ENCODE data around the gene ABI3BP. TPM values are rescaled to one million over a fixed set of nuclear protein-coding genes. Genes with fewer than 3 reads are reported as not detected.

Gene ABI3BP
- total RNA-seq, 1 experiment from 2014 or later, result 3.1 TPM

DNA sequence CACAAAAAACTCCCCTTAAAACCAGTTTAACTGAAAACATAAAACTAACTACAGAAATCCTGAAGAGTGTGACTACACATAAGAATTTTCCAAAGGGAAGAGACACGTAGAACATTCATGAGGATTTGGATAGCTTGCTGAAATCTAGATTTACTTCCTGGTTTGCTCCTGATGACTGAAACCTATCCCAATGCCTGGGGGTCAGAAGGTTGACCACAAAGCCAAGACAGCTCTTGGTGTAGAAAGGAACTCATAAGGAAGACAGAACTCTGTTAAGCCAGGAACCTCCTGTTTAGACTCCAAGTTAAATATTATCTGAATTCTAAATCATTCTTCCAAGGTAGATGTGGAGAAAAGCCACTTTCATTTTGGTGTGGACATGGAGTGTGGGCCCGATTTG lies 191.1 kb downstream of the ABI3BP start:
- CTCF ChIA-PET, result no interaction called here

DNA sequence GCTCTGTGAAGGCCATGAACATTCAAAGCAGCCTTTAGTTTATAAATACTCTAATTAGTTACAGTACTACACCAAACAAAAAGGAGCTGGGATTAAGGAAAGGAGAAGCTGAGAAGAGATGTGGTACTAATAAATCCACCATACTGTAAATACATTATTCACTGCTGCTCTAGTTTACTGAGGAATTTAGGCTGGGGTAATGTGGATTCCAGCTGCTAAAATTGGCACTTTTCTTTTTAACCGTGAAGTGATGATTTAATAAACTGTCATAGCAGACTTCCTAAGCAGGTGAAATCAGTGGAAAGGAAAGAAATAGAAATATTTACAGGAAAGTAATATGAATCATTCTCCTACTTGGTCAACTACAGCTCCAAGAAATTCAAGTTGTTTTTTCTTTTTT lies 195.2 kb downstream of the ABI3BP start:
- Mint-ChIP-seq H3K36me3 (ENCODE audit: insufficient read depth, unreplicated experiment) (no peaks in the 10 kb centered on the region), H3K4me1 (ENCODE audit: insufficient read depth, unreplicated experiment) (peaks cover 7% of the 10 kb centered on the region), H3K27me3 (ENCODE audit: insufficient read depth, unreplicated experiment) (no peaks in the 10 kb centered on the region), H3K27ac (ENCODE audit: low read depth, unreplicated experiment) (no peak overlapping the region), H3K9me3 (ENCODE audit: unreplicated experiment) (no peaks in the 10 kb centered on the region), H3K4me3 (ENCODE audit: unreplicated experiment) (no peak overlapping the region)
- DNase-seq (ENCODE audit: unreplicated experiment), result no peak
- ChIA-PET POLR2A (interaction anchor here (1.0 to 1.2 kb wide), 2 partner anchors 10 to 102 kb away, joined by 3 read pairs; no protein-coding TSS in a partner anchor), CTCF (interaction anchor here (0.6 to 2.1 kb wide), 7 partner anchors 10 to 398 kb away, joined by 3 to 7 read pairs (median 5); partner anchors contain the start of gene TFG)
- no TSS peak for BruUV-seq (replicated peaks)
- intact Hi-C loops (cut with micrococcal nuclease), result no loop called here
- TF ChIP-seq, protein P1, sequence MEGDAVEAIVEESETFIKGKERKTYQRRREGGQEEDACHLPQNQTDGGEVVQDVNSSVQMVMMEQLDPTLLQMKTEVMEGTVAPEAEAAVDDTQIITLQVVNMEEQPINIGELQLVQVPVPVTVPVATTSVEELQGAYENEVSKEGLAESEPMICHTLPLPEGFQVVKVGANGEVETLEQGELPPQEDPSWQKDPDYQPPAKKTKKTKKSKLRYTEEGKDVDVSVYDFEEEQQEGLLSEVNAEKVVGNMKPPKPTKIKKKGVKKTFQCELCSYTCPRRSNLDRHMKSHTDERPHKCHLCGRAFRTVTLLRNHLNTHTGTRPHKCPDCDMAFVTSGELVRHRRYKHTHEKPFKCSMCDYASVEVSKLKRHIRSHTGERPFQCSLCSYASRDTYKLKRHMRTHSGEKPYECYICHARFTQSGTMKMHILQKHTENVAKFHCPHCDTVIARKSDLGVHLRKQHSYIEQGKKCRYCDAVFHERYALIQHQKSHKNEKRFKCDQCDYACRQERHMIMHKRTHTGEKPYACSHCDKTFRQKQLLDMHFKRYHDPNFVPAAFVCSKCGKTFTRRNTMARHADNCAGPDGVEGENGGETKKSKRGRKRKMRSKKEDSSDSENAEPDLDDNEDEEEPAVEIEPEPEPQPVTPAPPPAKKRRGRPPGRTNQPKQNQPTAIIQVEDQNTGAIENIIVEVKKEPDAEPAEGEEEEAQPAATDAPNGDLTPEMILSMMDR (IDR thresholded peaks at IDR 0.05; ENCODE audit: unreplicated experiment), result no peak

More for the DNA sequence above, 191.1 kb downstream of the ABI3BP start:
- H3K4me1 Mint-ChIP-seq (ENCODE audit: insufficient read depth, unreplicated experiment), result no peaks in the 10 kb centered on the region
- no peaks in the 10 kb centered on the region for H3K27me3 Mint-ChIP-seq (ENCODE audit: insufficient read depth, unreplicated experiment)
- DNase-seq (ENCODE audit: unreplicated experiment), result no peak
- H3K27ac Mint-ChIP-seq (ENCODE audit: low read depth, unreplicated experiment), result no peak overlapping the region
- H3K4me3 Mint-ChIP-seq (ENCODE audit: unreplicated experiment), result no peak overlapping the region
- POLR2A ChIA-PET, result no interaction called here
- no peaks in the 10 kb centered on the region for H3K36me3 Mint-ChIP-seq (ENCODE audit: insufficient read depth, unreplicated experiment)
- TF ChIP-seq, protein P1 (IDR thresholded peaks at IDR 0.05; ENCODE audit: unreplicated experiment), result no peak
- BruUV-seq (replicated peaks), result no TSS peak
- peaks cover 10% of the 10 kb centered on the region for H3K9me3 Mint-ChIP-seq (ENCODE audit: unreplicated experiment)
- intact Hi-C loops (cut with micrococcal nuclease), result no loop called here

DNA sequence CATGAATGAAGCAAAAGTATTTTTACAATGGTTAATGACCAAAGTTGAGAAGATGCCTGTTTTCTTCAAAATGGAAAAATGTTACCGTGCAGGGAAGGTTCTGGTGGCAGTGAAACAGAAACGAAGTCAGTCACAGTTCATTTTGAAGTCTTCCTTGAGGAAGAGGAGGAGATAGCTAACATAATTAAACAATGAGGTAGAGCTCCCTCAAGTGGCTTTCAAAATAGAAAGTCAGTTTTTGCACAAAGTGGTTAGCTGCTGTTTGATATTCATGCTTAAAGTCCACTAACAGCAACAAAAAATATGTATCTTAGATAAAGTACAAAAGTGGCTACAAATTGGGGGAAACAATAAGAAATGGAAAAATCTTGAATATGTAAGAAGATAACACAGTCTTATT lies 196.7 kb downstream of the ABI3BP start:
- POLR2A ChIA-PET, result interaction anchor here (0.7 to 1.2 kb wide), 3 partner anchors 38 to 546 kb away, joined by 3 read pairs; no protein-coding TSS in a partner anchor
- H3K27ac Mint-ChIP-seq (ENCODE audit: low read depth, unreplicated experiment), result no peak overlapping the region
- no TSS peak for BruUV-seq (replicated peaks)
- TF ChIP-seq, protein P1 (IDR thresholded peaks at IDR 0.05; ENCODE audit: unreplicated experiment), result peak; percentile 28
- no peaks in the 10 kb centered on the region for H3K36me3 Mint-ChIP-seq (ENCODE audit: insufficient read depth, unreplicated experiment)
- intact Hi-C loops (cut with micrococcal nuclease), result loop anchor here (1.0 kb wide), 2 partner anchors 194 to 333 kb away; no protein-coding TSS in a partner anchor
- DNase-seq (ENCODE audit: unreplicated experiment), result peak; percentile 45
- no peak overlapping the region for H3K4me3 Mint-ChIP-seq (ENCODE audit: unreplicated experiment)
- CTCF ChIA-PET, result interaction anchor here (0.6 to 2.1 kb wide), 29 partner anchors 8 to 422 kb away, joined by 3 to 8 read pairs (median 4); partner anchors contain the start of gene TFG
- H3K4me1 Mint-ChIP-seq (ENCODE audit: insufficient read depth, unreplicated experiment), result peaks cover 7% of the 10 kb centered on the region
- H3K9me3 Mint-ChIP-seq (ENCODE audit: unreplicated experiment), result no peaks in the 10 kb centered on the region
- no peaks in the 10 kb centered on the region for H3K27me3 Mint-ChIP-seq (ENCODE audit: insufficient read depth, unreplicated experiment)

DNA sequence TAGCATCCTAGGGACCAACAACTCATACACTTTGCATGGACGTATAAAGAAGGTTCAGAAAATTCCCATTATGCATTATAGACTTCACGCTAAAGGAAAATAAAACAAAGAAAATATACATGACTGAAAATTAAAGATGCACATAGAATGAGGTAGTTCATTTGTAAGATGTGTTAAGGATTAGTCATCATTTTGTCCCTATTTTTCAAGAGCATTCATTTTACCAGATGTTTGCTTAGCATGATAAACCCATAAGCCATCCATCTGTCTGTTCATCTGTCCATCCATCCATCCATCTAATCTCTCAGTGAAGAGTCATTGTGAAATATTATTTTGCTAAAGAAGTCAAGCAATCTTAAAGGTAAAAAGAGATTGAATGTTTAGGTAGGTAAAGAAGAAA lies 203.6 kb downstream of the ABI3BP start:
- no peak overlapping the region for H3K4me3 Mint-ChIP-seq (ENCODE audit: unreplicated experiment)
- DNase-seq (ENCODE audit: unreplicated experiment), result no peak
- POLR2A ChIA-PET, result no interaction called here
- BruUV-seq (replicated peaks), result no TSS peak
- peaks cover 5% of the 10 kb centered on the region for H3K9me3 Mint-ChIP-seq (ENCODE audit: unreplicated experiment)
- CTCF ChIA-PET, result no interaction called here
- no peaks in the 10 kb centered on the region for H3K4me1 Mint-ChIP-seq (ENCODE audit: insufficient read depth, unreplicated experiment)
- no peak overlapping the region for H3K27ac Mint-ChIP-seq (ENCODE audit: low read depth, unreplicated experiment)
- intact Hi-C loops (cut with micrococcal nuclease), result no loop called here
- H3K36me3 Mint-ChIP-seq (ENCODE audit: insufficient read depth, unreplicated experiment), result no peaks in the 10 kb centered on the region
- TF ChIP-seq, protein P1 (IDR thresholded peaks at IDR 0.05; ENCODE audit: unreplicated experiment), result no peak
- H3K27me3 Mint-ChIP-seq (ENCODE audit: insufficient read depth, unreplicated experiment), result no peaks in the 10 kb centered on the region
